Measurements from ENCODE around the gene CCL18. TPM values are rescaled to one million over a fixed set of nuclear protein-coding genes. Genes with fewer than 3 reads are reported as not detected.
"Not testable (repeated sequence)": the region's sequence is repeated elsewhere in the genome, so short reads cannot be mapped to it uniquely, and the experiment has no call there.

The CCL18 gene
- total RNA-seq, 2 donors from 2014 or later, result not detected

GRCh38 chr17:36095992-36096391 lies 31.9 kb downstream of the CCL18 start:
- H3K4me3 ChIP-seq (ENCODE audit: low read length), result no peak overlapping the region
- no peaks in the 10 kb centered on the region for H3K4me1 Mint-ChIP-seq
- 100% methylated on average over 1 of the region's 1 CpG; no CpG with 5 or more reads in 1 of the 2 experiments for WGBS, 2 experiments (ENCODE audit: insufficient coverage in 1 of 2, insufficient read length in 1 of 2)

DNA sequence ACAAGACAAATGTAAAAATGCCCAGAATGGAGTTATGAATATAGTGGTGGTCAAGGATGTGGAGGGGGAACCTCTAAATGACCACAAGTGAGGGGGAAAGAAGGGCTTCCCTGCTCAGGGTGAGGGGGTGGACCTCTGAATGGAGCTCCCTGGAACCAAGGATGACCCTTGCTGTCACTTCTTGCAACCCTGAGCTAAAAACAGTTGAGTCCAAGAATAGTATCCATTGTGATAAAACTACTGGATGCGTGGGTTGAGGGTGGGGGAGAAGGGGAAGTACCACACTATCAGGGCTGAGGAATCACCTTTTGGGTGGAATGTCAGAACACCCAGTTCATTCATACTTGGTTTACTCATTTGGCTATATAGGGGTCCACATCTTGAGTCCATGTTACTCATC lies 34.9 kb downstream of the CCL18 start:
- DNase-seq; H3K9ac ChIP-seq (ENCODE audit: extremely low read depth, low read length, poor library complexity, severe bottlenecking); H3K36me3 ChIP-seq (ENCODE audit: control insufficient read depth, insufficient read depth, low read length); H3K9me3 ChIP-seq (ENCODE audit: control insufficient read depth, low read length); H3K4me1 Mint-ChIP-seq; H3K27ac Mint-ChIP-seq; H3K4me3 ChIP-seq (ENCODE audit: low read length); H3K9me3 Mint-ChIP-seq; H3K27ac ChIP-seq (ENCODE audit: low read depth, low read length); H3K36me3 Mint-ChIP-seq (ENCODE audit: low read depth); H3K4me3 Mint-ChIP-seq; H3K4me1 ChIP-seq (ENCODE audit: control insufficient read depth, insufficient read depth, low read length): not testable (repeated sequence)
- WGBS, 2 experiments (ENCODE audit: insufficient coverage in 1 of 2, insufficient read length in 1 of 2), result 100% methylated on average over 1 of the region's 1 CpG; no CpG with 5 or more reads in 1 of the 2 experiments
- peaks cover 30% of the 10 kb centered on the region for H3K27me3 Mint-ChIP-seq (ENCODE audit: insufficient read depth)
- H3K27me3 ChIP-seq (ENCODE audit: control insufficient read depth, insufficient read depth, low read length, poor library complexity, severe bottlenecking), result peaks cover 36% of the 10 kb centered on the region

More at GRCh38 chr17:36095992-36096391, 31.9 kb downstream of the CCL18 start:
- no peak overlapping the region for H3K27ac Mint-ChIP-seq
- H3K27ac ChIP-seq (ENCODE audit: low read depth, low read length), result no peak overlapping the region
- H3K9me3 ChIP-seq (ENCODE audit: control insufficient read depth, low read length), result no peaks in the 10 kb centered on the region
- no peaks in the 10 kb centered on the region for H3K36me3 Mint-ChIP-seq (ENCODE audit: low read depth)
- no peak for TF ChIP-seq CTCF (conservative IDR thresholded peaks at IDR 0.05)
- H3K4me3 Mint-ChIP-seq, result no peak overlapping the region
- peaks cover 18% of the 10 kb centered on the region for H3K27me3 ChIP-seq (ENCODE audit: control insufficient read depth, insufficient read depth, low read length, poor library complexity, severe bottlenecking)
- no peaks in the 10 kb centered on the region for H3K4me1 ChIP-seq (ENCODE audit: control insufficient read depth, insufficient read depth, low read length)
- H3K27me3 Mint-ChIP-seq (ENCODE audit: insufficient read depth), result peaks cover 14% of the 10 kb centered on the region
- H3K9ac ChIP-seq (ENCODE audit: extremely low read depth, low read length, poor library complexity, severe bottlenecking), result no peak overlapping the region
- no peaks in the 10 kb centered on the region for H3K9me3 Mint-ChIP-seq
- no peaks in the 10 kb centered on the region for H3K36me3 ChIP-seq (ENCODE audit: control insufficient read depth, insufficient read depth, low read length)
- DNase-seq, result no peak

- H3K4me1 Mint-ChIP-seq; H3K9me3 ChIP-seq (ENCODE audit: control insufficient read depth, low read length); H3K4me1 ChIP-seq (ENCODE audit: control insufficient read depth, insufficient read depth, low read length); H3K9me3 Mint-ChIP-seq; H3K4me3 ChIP-seq (ENCODE audit: low read length); H3K27ac ChIP-seq (ENCODE audit: low read depth, low read length); H3K4me3 Mint-ChIP-seq; H3K9ac ChIP-seq (ENCODE audit: extremely low read depth, low read length, poor library complexity, severe bottlenecking); H3K36me3 Mint-ChIP-seq (ENCODE audit: low read depth); H3K36me3 ChIP-seq (ENCODE audit: control insufficient read depth, insufficient read depth, low read length); H3K27ac Mint-ChIP-seq: not testable (repeated sequence)
- DNase-seq, result peak; percentile 41
- peaks cover 81% of the 10 kb centered on the region for H3K27me3 ChIP-seq (ENCODE audit: control insufficient read depth, insufficient read depth, low read length, poor library complexity, severe bottlenecking)
- 89 to 100% methylated on average over 1 to 6 of the region's 6 CpGs for WGBS, 2 experiments (ENCODE audit: insufficient coverage in 1 of 2, insufficient read length in 1 of 2)
- peaks cover 70% of the 10 kb centered on the region for H3K27me3 Mint-ChIP-seq (ENCODE audit: insufficient read depth)
Observed at GRCh38 chr17:36103401-36103975, 39.4 kb downstream of the CCL18 start, which contains the start of gene CCL4. Gene CCL4, plus strand, starts transcription at chr17:36103827. Its CDS starts 79 bp downstream, at chr17:36103906.

DNA sequence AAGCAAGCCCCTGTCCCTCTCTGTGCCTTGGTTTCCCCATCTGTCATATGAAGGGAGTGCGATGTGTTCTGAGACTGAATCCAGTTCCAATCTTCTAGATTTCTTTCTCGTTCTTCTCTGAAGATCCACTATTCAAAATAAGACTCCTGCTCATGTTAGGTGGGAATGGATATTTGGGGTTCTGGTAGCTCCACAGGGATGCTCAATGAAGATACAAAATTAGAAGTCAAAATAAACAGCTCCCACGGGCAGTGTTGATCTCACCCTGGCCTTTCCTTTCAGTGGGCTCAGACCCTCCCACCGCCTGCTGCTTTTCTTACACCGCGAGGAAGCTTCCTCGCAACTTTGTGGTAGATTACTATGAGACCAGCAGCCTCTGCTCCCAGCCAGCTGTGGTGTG lies 40.2 kb downstream of the CCL18 start:
- not testable (repeated sequence) for H3K36me3 ChIP-seq (ENCODE audit: control insufficient read depth, insufficient read depth, low read length); H3K36me3 Mint-ChIP-seq (ENCODE audit: low read depth); H3K9me3 ChIP-seq (ENCODE audit: control insufficient read depth, low read length); H3K9me3 Mint-ChIP-seq; H3K4me1 Mint-ChIP-seq; H3K9ac ChIP-seq (ENCODE audit: extremely low read depth, low read length, poor library complexity, severe bottlenecking); H3K27ac Mint-ChIP-seq; H3K4me3 Mint-ChIP-seq; H3K4me3 ChIP-seq (ENCODE audit: low read length); H3K4me1 ChIP-seq (ENCODE audit: control insufficient read depth, insufficient read depth, low read length); DNase-seq; H3K27ac ChIP-seq (ENCODE audit: low read depth, low read length)
- peaks cover 83% of the 10 kb centered on the region for H3K27me3 ChIP-seq (ENCODE audit: control insufficient read depth, insufficient read depth, low read length, poor library complexity, severe bottlenecking)
- peaks cover 75% of the 10 kb centered on the region for H3K27me3 Mint-ChIP-seq (ENCODE audit: insufficient read depth)
- 78% methylated on average over 4 of the region's 7 CpGs; no CpG with 5 or more reads in 1 of the 2 experiments for WGBS, 2 experiments (ENCODE audit: insufficient coverage in 1 of 2, insufficient read length in 1 of 2)

All from endodermal cell (in vitro differentiated cells).